HG02885 (cell line): ENCODE measurements around the gene WDR35.
"Not testable (repeated sequence)": the region's sequence is repeated elsewhere in the genome, so short reads cannot be mapped to it uniquely, and the experiment has no call there.

Experiments
- ATAC-seq: cut with Tn5 transposase; IDR thresholded peaks from one replicate; pipeline ENCODE4 v1.9.1; 2021; ENCODE audit warnings: mild to moderate bottlenecking; ENCODE audit not compliant: unreplicated experiment, poor library complexity

WDR35 gene

DNA sequence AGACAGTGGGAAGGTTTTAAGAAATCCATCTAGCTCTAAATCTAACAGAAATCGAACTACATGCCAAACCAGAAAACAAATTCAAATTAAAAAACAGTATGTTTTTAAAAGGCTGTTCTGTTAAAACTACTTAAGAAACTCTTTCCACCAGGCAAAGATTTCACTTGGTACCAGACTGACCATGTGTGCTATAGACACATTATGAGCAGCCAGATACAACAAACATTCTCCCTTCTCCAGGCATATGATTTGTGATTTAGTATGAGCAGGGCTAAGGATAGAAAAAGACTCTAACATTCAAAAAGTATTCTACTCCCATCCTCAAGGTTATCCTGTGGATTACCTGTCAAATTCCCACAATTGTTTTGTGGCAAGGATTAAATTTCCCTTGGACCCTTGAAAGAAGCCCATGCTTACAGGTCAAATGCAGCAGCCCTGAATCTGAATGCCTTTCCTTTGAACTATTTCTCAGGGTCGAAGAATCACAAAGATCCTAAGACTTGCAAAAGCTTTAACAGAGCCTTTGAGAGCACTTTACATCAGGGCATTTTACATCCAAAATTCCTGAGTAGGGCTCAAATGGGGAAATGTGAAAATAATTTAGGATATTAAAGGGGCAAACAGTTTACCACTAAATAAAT is 45.6 kb downstream of the WDR35 start:
- ATAC-seq: no peak

DNA sequence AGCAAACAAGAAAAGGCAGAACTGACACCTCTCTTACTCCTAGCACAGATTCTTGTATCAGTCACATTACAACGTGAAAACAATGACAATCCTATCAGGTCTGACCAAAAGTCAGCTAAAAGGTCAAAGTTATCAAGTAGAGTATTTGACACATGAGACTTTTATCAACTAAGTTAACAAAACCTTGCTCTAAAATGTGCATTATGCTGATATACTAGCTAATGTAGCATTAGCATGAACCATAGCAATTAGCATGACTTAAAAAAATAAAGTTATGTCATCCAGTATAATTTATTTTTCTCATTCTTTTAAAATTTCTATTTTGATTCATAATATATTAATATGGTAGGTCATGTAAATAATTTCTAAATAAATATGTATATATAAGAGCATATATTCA is 46.7 kb downstream of the WDR35 start:
- ATAC-seq: no peak

DNA sequence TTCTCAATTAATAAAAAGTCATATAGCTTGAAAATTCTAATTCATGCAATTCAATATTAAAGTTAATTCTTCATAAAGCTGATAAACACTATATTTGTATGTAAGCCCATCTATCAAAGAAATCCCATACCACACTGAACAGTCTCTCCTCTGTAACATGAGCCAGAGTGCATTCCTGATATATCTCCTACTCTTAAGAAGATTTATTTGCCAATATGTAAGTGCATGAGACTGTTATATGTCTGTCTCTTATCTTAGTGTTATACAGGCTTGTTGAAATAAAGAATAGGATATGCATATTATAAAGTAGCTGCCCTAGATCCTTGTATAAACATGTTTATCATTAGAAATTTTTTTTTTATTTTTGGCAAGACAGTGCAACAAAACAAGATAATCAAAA is 47.7 kb downstream of the WDR35 start:
- ATAC-seq: no peak

DNA sequence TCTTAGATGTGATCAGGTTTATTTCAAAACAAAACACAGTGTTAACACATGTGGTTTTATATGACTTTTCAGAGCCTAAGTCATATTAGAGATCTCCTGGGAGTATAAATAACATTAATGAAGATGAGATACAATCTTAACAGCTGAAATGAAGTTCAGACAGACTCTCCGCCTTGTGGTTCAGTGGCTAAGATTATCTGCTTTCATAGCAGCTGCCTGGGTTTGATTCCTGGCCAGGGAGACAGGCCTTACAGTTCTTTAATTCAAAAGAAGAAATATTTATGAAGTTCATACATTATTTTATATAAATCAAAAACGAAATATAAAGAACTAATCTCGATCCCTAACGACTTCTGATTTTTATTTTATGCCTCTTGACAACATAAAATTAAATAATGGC is 52.9 kb downstream of the WDR35 start:
- no peak for ATAC-seq

DNA sequence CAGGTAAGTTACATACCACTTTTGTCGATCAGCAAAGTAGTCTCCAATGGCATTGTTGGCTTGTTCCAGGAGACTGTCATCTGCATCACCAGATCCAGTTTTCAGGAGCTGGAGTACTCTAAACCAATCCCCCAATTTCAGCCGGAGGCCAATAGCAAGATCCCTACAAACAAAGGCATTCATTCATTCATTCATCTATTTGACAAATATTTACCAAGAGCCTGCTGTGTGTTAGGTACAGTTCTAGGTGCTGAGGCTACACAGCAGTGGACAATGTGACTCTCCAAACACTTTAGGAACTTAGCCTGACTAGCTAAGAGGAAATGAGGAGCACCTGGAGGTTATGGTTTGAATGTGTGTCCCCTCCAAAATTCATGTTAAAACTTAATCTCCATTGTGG is 53.7 kb downstream of the WDR35 start:
- ATAC-seq: no peak

DNA sequence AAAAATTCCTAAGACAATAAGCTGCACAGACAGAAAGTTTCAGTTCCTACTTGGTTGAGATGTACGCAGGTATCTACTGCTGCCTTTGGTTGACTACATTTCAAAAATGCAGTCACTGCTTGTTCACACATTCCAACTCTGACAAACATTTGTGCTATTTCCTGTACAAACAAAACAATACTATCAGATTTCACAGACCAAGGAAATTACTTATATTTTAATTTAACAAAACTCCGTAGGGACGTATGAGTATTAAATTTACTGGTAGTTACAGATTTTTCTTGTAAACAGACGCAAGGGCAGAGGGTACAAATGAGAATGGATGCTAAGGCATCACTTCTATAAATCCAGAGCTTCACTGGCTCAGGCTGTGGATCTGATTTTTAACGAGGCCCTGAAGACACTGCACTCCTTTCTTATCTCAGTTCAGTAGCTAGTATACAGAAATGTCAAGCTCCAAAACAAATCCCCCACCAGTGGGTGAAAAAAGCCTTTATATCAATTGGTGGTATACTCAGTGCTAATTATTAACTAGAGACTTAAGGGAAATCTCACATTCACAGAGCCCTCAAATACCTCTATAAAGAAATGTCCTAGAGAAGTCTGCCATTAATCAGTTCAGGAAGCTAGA is 56.4 kb downstream of the WDR35 start:
- ATAC-seq: peak; percentile 75

DNA sequence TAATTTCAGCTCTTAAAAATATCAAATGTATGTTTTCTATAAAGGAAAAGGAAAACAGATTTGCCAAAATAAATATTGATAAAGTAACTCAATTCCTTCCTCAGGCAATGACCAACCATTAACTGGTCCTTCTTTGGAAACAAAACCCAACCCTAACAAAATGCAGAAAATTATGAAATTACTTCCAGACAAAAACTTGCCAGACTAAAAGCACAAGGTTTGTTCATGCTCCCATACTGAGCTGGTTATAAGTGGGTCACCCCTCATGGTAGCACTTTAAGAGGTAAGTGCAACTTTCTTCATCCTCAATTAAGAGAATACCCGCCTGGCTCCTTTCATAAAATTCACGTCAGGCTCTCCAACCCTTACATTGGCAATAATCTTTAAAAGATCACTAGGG is 57.0 kb downstream of the WDR35 start:
- peak; percentile 21 for ATAC-seq

DNA sequence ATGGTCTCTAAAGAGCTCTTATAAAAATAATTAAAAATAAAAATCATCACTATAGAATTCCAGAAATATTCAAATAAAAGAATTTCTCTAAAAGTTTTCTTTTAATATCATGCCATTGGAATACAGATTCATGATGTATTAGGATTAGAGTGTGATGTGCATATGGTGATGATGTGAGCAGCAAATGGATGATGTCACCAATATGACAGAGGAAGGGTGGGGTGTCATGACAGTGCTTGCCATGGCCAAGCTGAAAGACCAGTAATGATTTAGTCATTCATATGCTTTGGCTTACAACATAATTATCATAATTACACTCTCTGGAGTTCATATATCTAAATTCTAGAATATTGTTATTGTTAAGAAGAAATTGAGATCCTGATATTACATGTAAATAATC is 60.7 kb downstream of the WDR35 start:
- ATAC-seq: no peak

DNA sequence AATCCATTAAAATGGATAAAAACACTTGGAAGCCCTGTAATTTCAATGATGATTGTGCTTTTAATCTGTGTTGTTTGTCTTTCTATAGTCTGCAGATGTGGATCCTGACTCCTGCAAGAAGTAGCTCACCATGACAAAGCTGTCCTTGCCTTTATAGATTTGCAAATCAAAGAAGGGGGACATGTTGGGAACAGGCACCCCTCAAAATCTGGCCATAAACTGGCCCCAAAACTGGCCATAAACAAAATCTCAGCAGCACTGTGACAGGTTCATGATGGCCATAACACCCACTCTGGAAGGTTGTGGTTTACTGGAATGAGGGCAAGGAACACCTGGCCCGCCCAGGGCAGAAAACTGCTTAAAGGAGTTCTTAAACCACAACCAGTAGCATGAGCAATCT is 62.1 kb downstream of the WDR35 start:
- not testable (repeated sequence) for ATAC-seq

DNA sequence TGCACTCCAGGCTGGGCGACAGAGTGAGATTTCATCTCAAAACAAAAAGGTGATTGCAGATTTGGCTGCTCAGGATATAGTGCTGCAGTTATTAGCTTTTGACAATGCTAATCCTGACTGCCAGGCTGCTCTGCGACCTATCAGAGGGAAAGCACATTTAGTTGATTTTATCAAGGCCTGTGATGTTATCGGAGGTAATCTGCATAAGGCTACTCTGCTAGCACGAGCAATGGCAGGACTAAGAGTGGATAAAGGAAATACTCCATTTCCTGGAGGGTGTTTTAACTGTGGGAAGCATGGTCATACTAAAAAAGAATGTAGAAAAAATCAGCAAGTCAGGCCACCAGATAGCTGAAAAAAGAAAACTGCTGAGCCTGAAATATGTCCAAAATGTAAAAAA is 65.4 kb downstream of the WDR35 start:
- not testable (repeated sequence) for ATAC-seq

DNA sequence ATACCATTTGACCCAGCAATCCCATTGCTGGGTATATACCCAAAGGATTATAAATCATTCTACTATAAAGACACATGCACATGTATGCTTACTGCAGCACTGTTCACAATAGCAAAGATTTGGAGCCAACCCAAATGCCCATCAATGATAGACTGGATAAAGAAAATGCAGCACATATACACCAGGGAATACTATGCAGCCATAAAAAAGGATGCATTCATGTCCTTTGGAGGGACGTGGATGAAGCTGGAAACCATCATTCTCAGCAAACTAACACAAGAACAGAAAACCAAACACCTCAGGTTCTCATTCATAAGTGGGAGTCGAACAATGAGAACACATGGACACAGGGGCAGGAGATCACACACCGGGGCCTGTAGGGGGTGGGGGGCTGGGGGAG is 67.7 kb downstream of the WDR35 start:
- not testable (repeated sequence) for ATAC-seq

DNA sequence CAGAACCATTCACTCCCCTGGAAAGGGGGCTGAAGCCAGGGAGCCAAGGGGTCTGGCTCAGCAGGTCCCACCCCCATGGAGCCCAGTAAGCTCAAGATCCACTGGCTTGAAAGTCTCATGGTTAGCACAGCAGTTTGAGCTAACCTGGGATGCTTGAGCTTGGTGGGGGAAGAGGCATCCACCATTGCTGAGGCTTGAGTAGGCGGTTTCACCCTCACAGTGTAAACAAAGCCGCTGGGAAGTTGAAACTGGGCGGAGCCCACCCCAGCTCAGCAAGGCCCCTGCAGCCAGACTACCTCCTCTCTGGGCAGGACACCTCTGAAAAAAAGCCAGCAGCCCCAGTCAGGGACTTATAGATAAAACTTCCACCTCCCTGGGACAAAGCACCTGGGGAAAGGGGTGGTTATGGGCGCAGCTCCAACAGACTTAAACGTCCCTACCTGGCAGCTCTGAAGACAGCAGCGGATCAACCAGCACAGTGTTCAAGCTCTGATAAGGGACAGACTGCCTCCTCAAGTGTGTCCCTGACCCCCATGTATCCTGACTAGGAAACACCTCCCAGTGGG is 73.4 kb downstream of the WDR35 start:
- no peak for ATAC-seq

DNA sequence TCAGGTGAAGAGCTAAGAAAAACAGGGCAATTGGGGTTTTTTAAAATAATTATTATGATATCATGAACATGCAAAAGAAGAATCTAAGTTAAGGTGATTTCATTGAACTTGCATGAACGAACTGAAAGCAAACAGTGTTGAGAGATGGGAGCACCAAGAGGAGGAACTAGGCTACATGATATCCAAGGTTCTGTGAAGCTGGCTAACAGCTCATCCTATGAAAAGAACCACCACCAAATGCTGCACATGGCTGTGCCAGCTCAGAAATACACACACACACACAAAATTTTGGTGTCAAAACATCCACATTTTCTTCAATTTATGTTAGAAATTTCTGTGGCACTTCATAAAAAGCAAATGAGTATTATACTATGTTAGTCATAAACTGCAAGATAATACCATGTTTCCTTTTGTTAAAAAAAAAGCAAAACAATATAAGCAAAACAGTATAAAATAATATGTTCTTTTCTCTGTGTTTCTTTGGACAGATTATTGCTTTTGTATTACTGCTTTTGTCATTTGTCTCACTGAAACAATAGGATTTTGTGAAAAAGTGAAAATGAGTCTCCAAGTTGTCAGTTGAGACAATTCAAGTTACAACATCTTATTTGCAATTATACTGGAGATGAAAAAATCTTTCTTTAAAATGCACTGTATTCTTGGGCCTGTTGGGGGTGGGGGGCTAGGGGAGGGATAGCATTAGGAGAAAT is 75.5 kb downstream of the WDR35 start:
- no peak for ATAC-seq

DNA sequence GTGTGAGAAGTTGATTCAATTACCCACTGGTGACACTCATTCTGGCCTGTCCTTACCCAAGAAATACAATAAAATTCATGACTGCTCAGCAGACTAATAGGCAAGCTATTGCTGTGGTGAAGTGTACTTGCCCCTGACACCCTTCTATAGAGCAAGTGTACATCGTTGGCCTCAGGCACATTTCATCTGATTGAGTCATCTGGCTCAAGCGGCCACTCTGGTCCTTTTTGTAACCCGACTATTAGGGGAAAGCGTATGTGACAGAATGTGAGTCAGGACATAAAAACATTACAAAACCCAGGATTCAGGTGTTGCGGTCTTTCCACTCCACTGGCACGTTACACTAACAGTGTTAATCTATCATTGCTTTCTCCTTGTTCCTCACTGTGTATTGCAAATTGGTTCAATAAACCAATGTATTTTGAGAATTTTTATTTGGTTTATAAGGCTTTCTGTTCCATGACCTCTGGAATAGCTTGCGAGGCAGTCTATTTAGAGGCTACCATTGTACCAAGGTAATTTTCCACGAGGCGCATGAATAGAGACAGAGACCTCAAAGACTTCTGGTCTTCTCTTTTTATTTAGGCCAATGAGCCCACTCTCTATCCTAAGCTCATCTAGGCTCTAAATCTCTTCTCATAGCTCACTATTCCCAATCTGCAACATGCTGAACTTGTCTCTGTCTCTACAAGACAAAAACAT is 77.9 kb downstream of the WDR35 start:
- ATAC-seq: no peak

DNA sequence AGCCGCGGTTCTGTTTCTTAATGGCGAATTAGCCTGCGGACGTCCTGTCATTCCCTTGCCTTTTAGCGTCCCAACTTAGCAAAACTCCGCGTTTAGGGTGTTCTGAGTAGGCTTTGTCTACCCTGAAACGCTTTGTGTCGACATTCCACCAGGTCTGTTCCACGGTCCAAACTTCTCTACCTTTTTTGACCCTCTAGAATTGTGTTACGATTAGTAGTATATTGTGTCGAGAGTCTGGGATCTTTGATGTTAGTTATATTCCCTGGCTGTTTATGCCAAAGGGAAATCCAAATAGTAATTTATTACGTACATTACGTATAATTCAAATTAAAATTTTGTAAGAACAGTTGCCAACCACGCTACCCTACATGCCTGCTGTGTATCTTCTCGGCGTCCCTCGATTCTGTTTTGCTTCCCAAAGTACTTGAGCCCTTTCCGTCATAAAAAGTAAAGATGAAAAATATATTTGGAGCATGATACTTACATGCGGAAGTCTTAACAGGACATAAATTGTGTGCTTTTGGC is 87.6 kb downstream of the WDR35 start:
- ATAC-seq: peak; percentile 3

DNA sequence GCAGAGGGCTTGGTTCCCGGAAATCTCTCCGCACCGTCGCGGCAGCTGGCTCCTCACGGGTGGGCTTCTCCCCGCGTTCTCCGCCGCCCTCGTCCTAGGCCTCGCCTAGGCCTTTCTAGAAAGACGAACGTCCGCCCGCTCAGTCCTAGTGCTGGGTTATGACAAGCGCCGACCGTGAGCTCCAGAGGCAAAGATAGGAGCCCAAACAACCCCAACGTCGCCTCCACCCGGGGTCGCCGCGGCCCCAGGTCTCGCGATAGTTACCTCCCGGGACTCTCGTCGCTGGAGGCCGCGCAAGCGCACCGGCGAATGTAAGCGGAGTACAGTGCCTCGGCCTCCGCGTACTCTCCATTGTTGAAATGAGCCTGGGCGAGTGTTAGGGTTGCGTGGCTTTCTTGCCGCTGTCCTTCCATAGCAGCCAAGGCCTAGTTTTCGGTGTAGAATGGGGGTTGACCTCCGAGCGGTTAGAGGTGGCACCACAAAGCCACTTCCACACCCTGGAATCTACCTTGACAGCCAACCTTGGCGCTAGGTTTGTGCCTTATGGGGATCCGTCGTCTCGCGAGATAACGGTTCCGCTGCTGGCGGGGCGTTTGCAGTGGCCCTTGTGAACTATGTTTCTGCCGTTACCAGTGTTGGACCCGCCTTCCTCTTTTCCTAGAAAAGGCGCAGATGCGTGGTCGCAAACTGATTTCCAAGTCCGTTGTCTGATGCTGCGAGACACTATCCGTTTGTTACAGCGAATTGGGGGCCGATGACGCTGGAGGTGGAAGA is 88.3 kb downstream of the WDR35 start, which contains the start of gene TTC32:
TSS of gene TTC32 (minus strand) at position 542 of the 774 bp plus-strand sequence. CDS start at position 413, 129 bp downstream.
- ATAC-seq: peak; percentile 87

DNA sequence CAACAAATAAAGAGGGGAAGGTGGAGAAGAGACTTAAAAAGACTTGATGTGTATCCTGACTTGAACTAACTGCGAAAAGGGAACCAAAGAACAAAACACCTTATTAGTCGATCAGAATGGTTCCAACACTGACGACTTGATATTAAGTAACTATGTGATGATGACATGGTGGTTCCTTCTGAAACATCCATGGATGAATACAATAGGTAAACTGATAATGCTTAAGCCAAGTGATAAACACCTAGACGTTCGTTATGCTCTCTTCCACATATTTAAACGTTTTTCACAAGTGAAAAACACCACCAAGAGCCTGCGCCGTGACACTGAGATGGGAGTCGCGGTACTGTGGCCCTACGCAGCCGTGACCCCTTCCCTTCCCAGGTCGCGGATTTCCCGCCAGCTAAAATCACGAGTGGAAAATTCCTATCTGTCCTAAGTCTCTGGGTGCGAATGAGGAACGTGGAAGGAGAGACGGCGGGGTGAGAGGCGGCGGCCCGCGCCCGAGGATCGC is 88.9 kb downstream of the WDR35 start:
- peak; percentile 11 for ATAC-seq

DNA sequence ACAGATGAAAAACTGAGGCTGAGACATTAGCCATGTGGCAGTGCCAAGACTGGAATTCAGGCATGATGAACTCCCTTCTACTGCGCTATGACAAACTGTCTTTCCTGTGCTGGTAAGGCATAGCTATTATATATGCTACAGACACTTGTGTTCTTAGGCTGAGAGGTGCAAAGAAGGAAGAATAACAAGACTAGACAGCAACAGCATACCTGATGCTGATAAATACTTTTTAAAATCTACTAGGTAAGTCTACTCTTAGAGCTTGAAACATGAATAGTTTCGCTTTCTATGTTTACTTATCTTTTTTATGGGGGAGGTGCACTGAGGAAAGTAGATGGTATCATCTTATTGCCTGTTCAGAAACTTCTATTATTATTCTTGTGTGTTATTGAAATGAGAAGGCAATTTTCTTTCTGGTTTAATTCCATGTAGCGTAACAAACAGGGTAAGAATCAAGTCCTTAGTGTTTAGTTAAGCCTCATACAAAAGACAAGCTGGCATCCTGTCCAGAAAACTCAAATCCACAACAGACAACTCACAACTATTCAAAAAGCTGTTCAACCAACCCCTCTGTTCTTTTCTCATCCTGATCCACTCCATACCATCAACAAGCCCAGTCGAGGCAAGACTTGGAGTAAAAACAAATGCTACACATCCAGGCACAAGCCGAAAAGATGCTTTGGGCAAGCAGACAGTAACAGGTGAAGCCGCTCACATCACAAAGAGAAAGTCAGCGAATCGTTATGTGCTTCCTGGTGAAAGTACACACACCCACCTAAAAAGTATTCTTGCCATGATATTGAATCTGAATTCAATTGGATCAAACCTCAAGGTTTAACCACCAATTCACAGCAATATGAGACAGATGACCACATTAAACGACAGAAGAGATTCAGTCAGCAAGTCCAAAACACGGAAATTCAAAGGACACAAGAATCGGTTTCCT is 89.6 kb downstream of the WDR35 start:
- ATAC-seq: peak; percentile 28
